Hepatocyte (in vitro differentiated cells): ENCODE data around the gene SLX4IP. TPM values are rescaled to one million over a fixed set of nuclear protein-coding genes. Genes with fewer than 3 reads are reported as not detected.

Source experiments
- DNase-seq: peaks from one replicate; pipeline ENCODE4 v3.0.0-alpha.2; 2016; ENCODE audit warnings: low spot score
- H2AFZ ChIP-seq: fragments of 200-600 bp; sonication (generic); 2 replicates; pipeline ENCODE4 v1.6.0; 2016; ENCODE audit warnings: antibody characterized with exemption, mild to moderate bottlenecking
- H3K27ac ChIP-seq: fragments of 200-600 bp; sonication (generic); 2 replicates; pipeline ENCODE4 v1.5.1; 2016; ENCODE audit warnings: mild to moderate bottlenecking
- H3K27me3 ChIP-seq: fragments of 200-600 bp; sonication (generic); 2 replicates; pipeline ENCODE4 v1.6.1; 2016
- H3K36me3 ChIP-seq: fragments of 200-600 bp; sonication (generic); replicated peaks from 2 replicates; pipeline ENCODE4 v1.5.1; 2016; ENCODE audit warnings: low read depth; ENCODE audit not compliant: insufficient read depth
- H3K4me1 ChIP-seq: fragments of 200-600 bp; sonication (generic); 2 replicates; pipeline ENCODE4 v1.5.1; 2016; ENCODE audit warnings: mild to moderate bottlenecking, moderate library complexity; ENCODE audit not compliant: insufficient read depth
- H3K4me2 ChIP-seq: fragments of 200-600 bp; sonication (generic); 2 replicates; pipeline ENCODE4 v1.6.0; 2016
- H3K4me3 ChIP-seq: fragments of 200-600 bp; sonication (generic); 2 replicates; pipeline ENCODE4 v1.5.1; 2016; ENCODE audit warnings: mild to moderate bottlenecking
- H3K79me2 ChIP-seq: fragments of 200-600 bp; sonication (generic); 2 replicates; pipeline ENCODE4 v1.6.0; 2017; ENCODE audit warnings: mild to moderate bottlenecking
- H3K9me2 ChIP-seq: fragments of 200-600 bp; sonication (generic); replicated peaks from 2 replicates; pipeline ENCODE4 v1.6.0; 2017; ENCODE audit warnings: mild to moderate bottlenecking; ENCODE audit not compliant: insufficient read depth
- H3K9me3 ChIP-seq: fragments of 200-600 bp; sonication (generic); 2 replicates; pipeline ENCODE4 v1.5.1; 2016; ENCODE audit warnings: low read depth, mild to moderate bottlenecking
- H4K20me1 ChIP-seq: fragments of 200-600 bp; sonication (generic); 2 replicates; pipeline ENCODE4 v1.6.0; 2016; ENCODE audit warnings: mild to moderate bottlenecking; ENCODE audit not compliant: insufficient read depth, poor library complexity, severe bottlenecking
- EZH2 ChIP-seq: fragments of 200-600 bp; sonication (generic); IDR thresholded peaks from 2 replicates; pipeline ENCODE4 v1.6.1; 2016; ENCODE audit warnings: antibody characterized with exemption, mild to moderate bottlenecking, borderline replicate concordance
- EZH2phosphoT487 ChIP-seq: fragments of 200-600 bp; sonication (generic); IDR thresholded peaks from one replicate; pipeline ENCODE4 v1.6.1; 2018; ENCODE audit warnings: antibody characterized with exemption, mild to moderate bottlenecking, low read depth, moderate library complexity; ENCODE audit not compliant: unreplicated experiment, severe bottlenecking
- WGBS: methylation state at CpG from one replicate; pipeline ENCODE4 v1.1.6; 2016; ENCODE audit warnings: low lambda C conversion rate; ENCODE audit errors: missing lambda C conversion rate; 5-methylcytosine and 5-hydroxymethylcytosine counted together
- polyA plus RNA-seq: library from polyadenylated mRNA; unstranded; fragments of >200 nt; fragmentation: Nextera tagmentation; extraction: Ambion mirVana; gene quantifications from 2 replicates; pipeline ENCODE4 v1.2.1, GENCODE V29; 2016
- total RNA-seq: library from RNA; depleted of rRNA; stranded (reverse); fragments of >200 nt; gene quantifications from 2 replicates; pipeline ENCODE4 v1.2.3, GENCODE V29; 2014
- TF ChIP-seq, protein P1 (sequence below): fragments of 200-600 bp; sonication (generic); IDR thresholded peaks from 2 replicates; pipeline ENCODE4 v1.5.1; 2016; ENCODE audit warnings: antibody characterized with exemption, mild to moderate bottlenecking; ENCODE audit not compliant: poor library complexity

Gene SLX4IP
- total and polyA plus RNA-seq, 2 experiments from 2014 or later: 2.9 to 5.7 TPM

DNA sequence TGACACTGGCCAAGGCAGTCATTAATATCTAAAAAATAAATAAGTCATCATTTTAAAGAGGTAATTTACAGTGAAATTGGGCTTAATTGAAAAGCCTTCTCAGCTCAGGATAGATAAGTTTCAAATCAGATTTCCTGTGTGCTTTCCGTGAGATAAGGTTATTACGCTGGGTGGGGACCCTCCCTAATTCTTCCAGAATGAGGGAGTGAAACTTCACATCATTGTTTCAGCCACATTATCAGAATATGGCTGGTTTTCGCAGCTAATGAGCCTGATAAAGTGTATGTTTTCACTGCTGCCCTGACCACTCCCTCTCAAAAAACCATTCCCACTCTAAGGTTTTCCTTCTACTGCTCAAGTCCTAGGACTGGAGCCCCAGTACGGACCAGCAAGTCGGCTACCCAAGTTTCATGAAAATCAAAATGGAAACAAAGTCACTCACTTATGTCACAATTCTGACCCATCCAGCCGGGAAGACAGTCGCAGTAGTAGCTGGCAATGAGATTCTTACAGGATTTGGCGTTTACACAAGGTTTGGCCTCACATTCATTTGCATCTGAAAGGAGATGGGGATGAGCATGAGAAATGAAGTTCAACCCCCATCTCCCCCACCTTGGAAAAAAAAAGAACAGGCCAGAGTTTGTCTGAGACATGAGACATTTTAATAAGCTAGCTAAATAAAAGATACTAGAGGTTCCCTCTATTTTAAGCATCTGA, 214.1 kb downstream of the SLX4IP start:
- Histone ChIP-seq H3K4me1 (peaks cover 30% of the 10 kb centered on the region), H3K36me3 (no peaks in the 10 kb centered on the region), H2AFZ (no peak overlapping the region), H3K27ac (no peak overlapping the region), H3K27me3 (no peaks in the 10 kb centered on the region), H4K20me1 (no peaks in the 10 kb centered on the region), H3K79me2 (peaks cover 18% of the 10 kb centered on the region), H3K4me2 (no peak overlapping the region), H3K9me3 (no peaks in the 10 kb centered on the region), H3K4me3 (no peak overlapping the region), H3K9me2 (no peaks in the 10 kb centered on the region)
- no peak for DNase-seq
- WGBS: 88% methylated on average over 8 of the region's 8 CpGs
- TF ChIP-seq, protein P1, sequence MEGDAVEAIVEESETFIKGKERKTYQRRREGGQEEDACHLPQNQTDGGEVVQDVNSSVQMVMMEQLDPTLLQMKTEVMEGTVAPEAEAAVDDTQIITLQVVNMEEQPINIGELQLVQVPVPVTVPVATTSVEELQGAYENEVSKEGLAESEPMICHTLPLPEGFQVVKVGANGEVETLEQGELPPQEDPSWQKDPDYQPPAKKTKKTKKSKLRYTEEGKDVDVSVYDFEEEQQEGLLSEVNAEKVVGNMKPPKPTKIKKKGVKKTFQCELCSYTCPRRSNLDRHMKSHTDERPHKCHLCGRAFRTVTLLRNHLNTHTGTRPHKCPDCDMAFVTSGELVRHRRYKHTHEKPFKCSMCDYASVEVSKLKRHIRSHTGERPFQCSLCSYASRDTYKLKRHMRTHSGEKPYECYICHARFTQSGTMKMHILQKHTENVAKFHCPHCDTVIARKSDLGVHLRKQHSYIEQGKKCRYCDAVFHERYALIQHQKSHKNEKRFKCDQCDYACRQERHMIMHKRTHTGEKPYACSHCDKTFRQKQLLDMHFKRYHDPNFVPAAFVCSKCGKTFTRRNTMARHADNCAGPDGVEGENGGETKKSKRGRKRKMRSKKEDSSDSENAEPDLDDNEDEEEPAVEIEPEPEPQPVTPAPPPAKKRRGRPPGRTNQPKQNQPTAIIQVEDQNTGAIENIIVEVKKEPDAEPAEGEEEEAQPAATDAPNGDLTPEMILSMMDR: no peak
- TF ChIP-seq EZH2 (no peak), EZH2phosphoT487 (no peak)

DNA sequence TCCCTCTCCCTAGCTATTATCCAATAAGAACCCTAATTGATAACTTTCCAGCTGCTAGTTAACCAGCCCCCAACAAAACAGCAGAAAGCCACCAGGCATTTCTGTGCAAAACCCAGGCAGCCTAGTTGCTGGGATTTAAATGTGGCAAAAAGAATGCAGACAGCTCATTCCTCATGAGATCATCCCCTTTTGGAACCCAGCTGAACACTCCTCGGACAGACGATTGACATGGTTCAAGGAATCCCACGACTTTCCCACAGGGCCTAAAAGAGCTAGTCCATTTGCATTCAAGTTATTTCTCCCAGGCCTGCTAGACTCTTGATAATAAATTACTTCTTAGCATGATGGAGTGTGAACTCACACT, 214.7 kb downstream of the SLX4IP start:
- Histone ChIP-seq H3K4me3 (no peak overlapping the region), H3K4me2 (no peak overlapping the region), H3K36me3 (no peaks in the 10 kb centered on the region), H3K4me1 (peaks cover 32% of the 10 kb centered on the region), H3K9me3 (no peaks in the 10 kb centered on the region), H3K27me3 (no peaks in the 10 kb centered on the region), H3K27ac (no peak overlapping the region), H4K20me1 (no peaks in the 10 kb centered on the region), H3K9me2 (no peaks in the 10 kb centered on the region), H3K79me2 (peaks cover 22% of the 10 kb centered on the region), H2AFZ (no peak overlapping the region)
- WGBS: 55% methylated on average over 3 of the region's 3 CpGs
- DNase-seq: no peak
- no peak for TF ChIP-seq EZH2phosphoT487

DNA sequence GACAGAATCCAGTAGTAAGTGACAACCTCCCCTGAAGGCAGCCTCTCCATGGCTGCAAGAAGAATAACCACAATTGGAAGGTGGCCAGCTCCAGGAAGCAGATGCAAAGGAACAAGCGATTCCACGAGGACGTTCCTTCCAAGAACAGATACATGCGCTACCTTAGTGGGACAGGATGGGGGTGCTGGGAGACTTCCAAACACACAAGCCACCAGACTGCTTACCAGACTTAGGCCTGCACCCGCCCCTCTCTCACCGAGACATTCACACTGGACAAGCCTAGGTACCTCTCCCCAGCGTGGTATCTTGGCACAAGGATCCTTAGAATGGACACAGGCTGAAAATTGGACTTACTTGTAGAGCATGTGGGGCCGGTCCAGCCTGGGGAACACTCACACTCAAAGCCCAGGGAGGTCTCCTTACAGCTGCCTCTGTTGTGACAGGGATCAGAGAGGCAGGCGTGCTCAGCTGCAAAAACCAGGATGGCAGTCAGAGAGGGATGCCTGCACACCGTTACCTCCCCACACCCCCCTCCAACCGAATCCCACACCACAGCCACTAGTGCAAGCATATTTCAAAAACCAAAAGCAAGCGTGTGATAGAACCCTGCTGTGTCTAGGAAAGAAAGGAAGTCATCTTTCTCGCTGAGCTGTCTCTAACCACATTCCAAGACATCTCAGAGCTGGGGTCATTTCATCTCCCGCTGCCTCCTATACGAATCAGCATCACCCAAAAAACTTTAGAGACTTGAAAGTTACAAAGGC, 216.3 kb downstream of the SLX4IP start:
- H3K9me3 ChIP-seq: no peaks in the 10 kb centered on the region
- H3K27ac ChIP-seq: no peak overlapping the region
- peaks cover 40% of the 10 kb centered on the region for H3K4me1 ChIP-seq
- WGBS: 83% methylated on average over 15 of the region's 15 CpGs
- H2AFZ ChIP-seq: no peak overlapping the region
- H3K4me2 ChIP-seq: no peak overlapping the region
- peaks cover 34% of the 10 kb centered on the region for H3K79me2 ChIP-seq
- TF ChIP-seq, protein P1: no peak
- TF ChIP-seq EZH2 (no peak), EZH2phosphoT487 (no peak)
- H3K27me3 ChIP-seq: no peaks in the 10 kb centered on the region
- no peaks in the 10 kb centered on the region for H4K20me1 ChIP-seq
- no peak overlapping the region for H3K4me3 ChIP-seq
- peak; percentile 34 for DNase-seq
- no peaks in the 10 kb centered on the region for H3K36me3 ChIP-seq
- H3K9me2 ChIP-seq: no peaks in the 10 kb centered on the region

DNA sequence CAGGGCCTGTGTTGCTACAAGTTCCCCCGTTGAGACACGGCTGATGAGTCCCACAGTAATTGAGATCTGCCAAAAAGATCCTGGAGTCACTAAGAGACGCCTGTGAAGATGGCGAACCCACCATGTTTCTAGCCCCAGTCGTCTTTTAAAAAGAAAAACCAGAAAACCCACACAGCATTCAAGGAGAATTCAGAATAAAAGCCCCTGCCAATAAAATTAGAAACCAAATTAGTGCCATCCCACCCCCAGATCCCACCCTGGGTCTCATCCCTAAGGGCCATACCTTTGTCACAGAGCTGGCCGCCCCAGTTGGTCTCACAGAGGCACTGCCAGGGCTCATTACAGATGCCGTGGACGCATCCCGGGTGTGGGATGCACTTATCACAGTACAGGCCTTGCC, 217.1 kb downstream of the SLX4IP start:
- Histone ChIP-seq H3K4me3 (no peak overlapping the region), H3K79me2 (peaks cover 42% of the 10 kb centered on the region), H3K9me3 (no peaks in the 10 kb centered on the region), H2AFZ (no peak overlapping the region), H3K9me2 (no peaks in the 10 kb centered on the region), H3K27me3 (no peaks in the 10 kb centered on the region), H3K36me3 (no peaks in the 10 kb centered on the region), H4K20me1 (no peaks in the 10 kb centered on the region), H3K27ac (no peak overlapping the region), H3K4me2 (no peak overlapping the region), H3K4me1 (peaks cover 45% of the 10 kb centered on the region)
- DNase-seq: no peak
- TF ChIP-seq, protein P1: no peak
- TF ChIP-seq EZH2phosphoT487: no peak
- TF ChIP-seq EZH2: no peak
- 84% methylated on average over 9 of the region's 9 CpGs for WGBS
